ENCODE data around the gene HINFP.

- TF ChIP-seq NFIC (IDR thresholded peaks at IDR 0.05) (no peak), EP300 (IDR thresholded peaks at IDR 0.05; ENCODE audit: borderline replicate concordance) (no peak), TCF12 (IDR thresholded peaks at IDR 0.05; ENCODE audit: low read depth) (no peak), USF1 (IDR thresholded peaks at IDR 0.05) (no peak), YY1 (IDR thresholded peaks at IDR 0.05; ENCODE audit: low read depth) (no peak), REST (IDR thresholded peaks at IDR 0.05; ENCODE audit: low read depth) (no peak), CREB1 (IDR thresholded peaks at IDR 0.05; ENCODE audit: low read depth) (no peak), RAD21 (IDR thresholded peaks at IDR 0.05; ENCODE audit: low read depth) (no peak), TAF1 (IDR thresholded peaks at IDR 0.05; ENCODE audit: low read depth) (no peak)
- TF ChIP-seq, protein P1, sequence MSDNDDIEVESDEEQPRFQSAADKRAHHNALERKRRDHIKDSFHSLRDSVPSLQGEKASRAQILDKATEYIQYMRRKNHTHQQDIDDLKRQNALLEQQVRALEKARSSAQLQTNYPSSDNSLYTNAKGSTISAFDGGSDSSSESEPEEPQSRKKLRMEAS (IDR thresholded peaks at IDR 0.05): no peak
Measured at GRCh38 chr11:119160151-119160550, 38.8 kb downstream of the HINFP start.
